ENCODE data around the gene ASCC1. TPM values are rescaled to one million over a fixed set of nuclear protein-coding genes. Genes with fewer than 3 reads are reported as not detected.

ASCC1 gene
- total and polyA plus RNA-seq, 2 of the 4 experiments (the other 2 are of a cell fraction) = 15.9 to 21.0 TPM

DNA sequence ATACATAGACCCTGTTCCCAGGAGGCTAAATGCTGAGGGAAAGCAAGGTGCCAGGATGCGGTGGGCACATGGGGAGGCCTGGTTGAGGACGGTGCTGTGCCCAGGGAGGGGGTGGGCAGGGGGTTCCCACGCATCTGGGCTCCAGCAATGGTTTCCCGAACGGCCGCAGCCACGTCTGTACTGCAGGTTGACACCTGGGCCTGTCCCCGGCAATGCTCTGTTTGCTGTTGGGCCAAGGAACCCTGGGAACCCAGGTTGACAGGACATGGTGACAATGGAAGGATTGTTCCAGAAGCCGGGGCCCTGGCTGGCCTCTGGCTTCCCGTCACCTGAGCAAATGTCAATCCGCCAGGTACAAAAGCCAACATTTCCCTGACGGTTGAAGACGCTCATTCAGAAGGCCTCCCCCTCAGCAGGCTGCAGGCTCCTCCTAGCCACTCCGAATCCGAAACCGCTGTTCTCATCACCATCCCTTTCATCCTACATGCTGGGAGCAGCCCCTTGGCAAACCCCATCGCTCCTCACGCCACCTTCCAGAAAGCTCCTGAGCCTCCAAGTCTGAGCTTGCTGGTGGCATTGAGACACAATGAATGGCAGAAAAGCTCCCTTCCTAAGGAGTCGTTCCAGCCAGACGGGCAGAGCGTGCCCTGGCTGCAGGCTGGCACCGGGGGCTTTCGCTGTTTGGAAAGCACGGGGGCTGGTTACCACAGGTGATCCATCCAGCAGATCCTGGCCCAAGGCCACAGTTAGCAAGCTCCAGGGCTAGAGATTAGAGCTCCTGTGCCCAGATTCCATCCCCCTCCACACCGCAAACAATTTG lies 158.9 kb downstream of the ASCC1 start:
- intact Hi-C loops (cut with micrococcal nuclease) = no loop called here

More for the DNA sequence above, 158.9 kb downstream of the ASCC1 start:
- no peak overlapping the region for H3K4ac ChIP-seq (ENCODE audit: low read depth, low read length)
- no peak for DNase-seq
- no peak overlapping the region for H3K4me3 ChIP-seq (ENCODE audit: insufficient read depth, low read depth, low read length)
- no peak overlapping the region for H2BK15ac ChIP-seq (ENCODE audit: low read depth, low read length)
- no peak overlapping the region for H2BK20ac ChIP-seq (ENCODE audit: low read depth, low read length)
- H3K79me1 ChIP-seq (ENCODE audit: low read depth in 1 of 2, low read length in 2 of 2) = no peaks in the 10 kb centered on the region
- H4K5ac ChIP-seq (ENCODE audit: low read depth, low read length) = no peak overlapping the region
- no peaks in the 10 kb centered on the region for H3K36me3 ChIP-seq (ENCODE audit: control insufficient read depth, insufficient read depth, low read length)
- H3K27me3 ChIP-seq (ENCODE audit: control insufficient read depth, insufficient read depth, low read length) = peaks cover 67% of the 10 kb centered on the region
- no peak overlapping the region for H3K14ac ChIP-seq (replicated peaks; ENCODE audit: low read depth, low read length)
- no peak overlapping the region for H3K18ac ChIP-seq (ENCODE audit: low read depth, low read length)
- WGBS, 2 experiments (ENCODE audit: extremely low coverage in 2 of 2, insufficient read length in 1 of 2) = 90% methylated on average over 8 of the region's 25 CpGs; no CpG with 5 or more reads in 1 of the 2 experiments
- CTCF ChIA-PET = interaction anchor here (0.6 kb wide), 1 partner anchor 154 kb away, joined by 3 read pairs; no protein-coding TSS in a partner anchor
- H2AK9ac ChIP-seq (replicated peaks; ENCODE audit: low read depth, low read length, poor library complexity) = no peak overlapping the region
- ATAC-seq (ENCODE audit: low read depth) = no peak
- no peak overlapping the region for H3K27ac ChIP-seq (ENCODE audit: insufficient read depth, low read length)
- H3K56ac ChIP-seq (ENCODE audit: extremely low read depth, insufficient read depth, low read length) = no peak overlapping the region
- in situ Hi-C loops (cut with MboI; ENCODE audit: low sequenced_read_pairs) = loop anchor here (10.0 kb wide), 1 partner anchor 278 kb away; no protein-coding TSS in a partner anchor
- no peak overlapping the region for H2AFZ ChIP-seq (replicated peaks; ENCODE audit: low read length, poor library complexity)
- BruUV-seq (replicated peaks) = no TSS peak
- no peak overlapping the region for H3K9ac ChIP-seq (ENCODE audit: low read depth, low read length)
- H3K9me1 ChIP-seq (ENCODE audit: insufficient read depth, low read length) = no peaks in the 10 kb centered on the region
- no peaks in the 10 kb centered on the region for H4K20me1 ChIP-seq (ENCODE audit: insufficient read depth, low read length)
- no peak overlapping the region for H2BK5ac ChIP-seq (ENCODE audit: low read depth, low read length, poor library complexity, severe bottlenecking)
- no peak overlapping the region for H2BK120ac ChIP-seq (ENCODE audit: low read depth, low read length)
- TF ChIP-seq, protein P1, sequence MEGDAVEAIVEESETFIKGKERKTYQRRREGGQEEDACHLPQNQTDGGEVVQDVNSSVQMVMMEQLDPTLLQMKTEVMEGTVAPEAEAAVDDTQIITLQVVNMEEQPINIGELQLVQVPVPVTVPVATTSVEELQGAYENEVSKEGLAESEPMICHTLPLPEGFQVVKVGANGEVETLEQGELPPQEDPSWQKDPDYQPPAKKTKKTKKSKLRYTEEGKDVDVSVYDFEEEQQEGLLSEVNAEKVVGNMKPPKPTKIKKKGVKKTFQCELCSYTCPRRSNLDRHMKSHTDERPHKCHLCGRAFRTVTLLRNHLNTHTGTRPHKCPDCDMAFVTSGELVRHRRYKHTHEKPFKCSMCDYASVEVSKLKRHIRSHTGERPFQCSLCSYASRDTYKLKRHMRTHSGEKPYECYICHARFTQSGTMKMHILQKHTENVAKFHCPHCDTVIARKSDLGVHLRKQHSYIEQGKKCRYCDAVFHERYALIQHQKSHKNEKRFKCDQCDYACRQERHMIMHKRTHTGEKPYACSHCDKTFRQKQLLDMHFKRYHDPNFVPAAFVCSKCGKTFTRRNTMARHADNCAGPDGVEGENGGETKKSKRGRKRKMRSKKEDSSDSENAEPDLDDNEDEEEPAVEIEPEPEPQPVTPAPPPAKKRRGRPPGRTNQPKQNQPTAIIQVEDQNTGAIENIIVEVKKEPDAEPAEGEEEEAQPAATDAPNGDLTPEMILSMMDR (conservative IDR thresholded peaks at IDR 0.05; ENCODE audit: low read depth, low read length) = no peak
- TF ChIP-seq SMC3 (IDR thresholded peaks at IDR 0.05; ENCODE audit: low read depth, low read length) = no peak
- no peak overlapping the region for H2AK5ac ChIP-seq (ENCODE audit: low read depth, low read length)
- H4K8ac ChIP-seq (ENCODE audit: low read depth in 2 of 2, low read length in 2 of 2) = no peak overlapping the region
- H4K91ac ChIP-seq (ENCODE audit: insufficient read depth, low read depth, low read length) = no peak overlapping the region
- H3K4me1 ChIP-seq (ENCODE audit: control insufficient read depth, insufficient read depth, low read length) = no peaks in the 10 kb centered on the region
- no peaks in the 10 kb centered on the region for H3K9me3 ChIP-seq (ENCODE audit: control insufficient read depth, insufficient read depth, low read length)
- dilution Hi-C loops (cut with HindIII; ENCODE audit: low sequenced_read_pairs, unreplicated experiment) = no loop called here
- no peak overlapping the region for H3K4me2 ChIP-seq (ENCODE audit: low read depth, low read length)
- no peak overlapping the region for H3K23ac ChIP-seq (ENCODE audit: low read depth, low read length)
- POLR2A ChIA-PET (ENCODE audit: unreplicated experiment) = no interaction called here

Measured in IMR-90 (cell line).